GM18519 (cell line): ENCODE results near the gene ZNF407.

Source experiments
- ATAC-seq: cut with Tn5 transposase; IDR thresholded peaks from one replicate; pipeline ENCODE4 v1.9.1; 2021; ENCODE audit warnings: mild to moderate bottlenecking, moderate library complexity; ENCODE audit not compliant: unreplicated experiment, low FRiP score

Gene ZNF407

GRCh38 chr18:74914052-74914591, 316.5 kb downstream of the ZNF407 start:
- no peak for ATAC-seq

GRCh38 chr18:74914648-74915047, 317.0 kb downstream of the ZNF407 start:
- no peak for ATAC-seq

- ATAC-seq = no peak
These were observed 319.2 kb downstream of the ZNF407 start for GRCh38 chr18:74916773-74917393.

GRCh38 chr18:74918276-74918790, 320.7 kb downstream of the ZNF407 start:
- ATAC-seq = no peak

- ATAC-seq = no peak
These were observed 323.6 kb downstream of the ZNF407 start for GRCh38 chr18:74921057-74921820.

- no peak for ATAC-seq
These were observed 328.4 kb downstream of the ZNF407 start for GRCh38 chr18:74926051-74926450.

GRCh38 chr18:74928194-74928968, 330.7 kb downstream of the ZNF407 start:
- no peak for ATAC-seq

- ATAC-seq = no peak
These were observed 331.4 kb downstream of the ZNF407 start for GRCh38 chr18:74929110-74929509.

- no peak for ATAC-seq
These were observed 332.9 kb downstream of the ZNF407 start for GRCh38 chr18:74930616-74931015.

- no peak for ATAC-seq
These were observed 336.3 kb downstream of the ZNF407 start for GRCh38 chr18:74933930-74934329.

- ATAC-seq = no peak
These were observed 337.8 kb downstream of the ZNF407 start for GRCh38 chr18:74935434-74935833.

GRCh38 chr18:74936343-74936742, 338.7 kb downstream of the ZNF407 start:
- ATAC-seq = no peak

- no peak for ATAC-seq
These were observed 339.6 kb downstream of the ZNF407 start for GRCh38 chr18:74937291-74937690.

GRCh38 chr18:74940856-74941255, 343.2 kb downstream of the ZNF407 start:
- no peak for ATAC-seq

GRCh38 chr18:74942319-74942910, 344.7 kb downstream of the ZNF407 start:
- ATAC-seq = peak; percentile 84

- no peak for ATAC-seq
These were observed 347.0 kb downstream of the ZNF407 start for GRCh38 chr18:74944676-74945075.

GRCh38 chr18:74945774-74946545, 348.3 kb downstream of the ZNF407 start:
- no peak for ATAC-seq

GRCh38 chr18:74946646-74947375, 349.1 kb downstream of the ZNF407 start:
- ATAC-seq = no peak

GRCh38 chr18:74947417-74947816, 349.7 kb downstream of the ZNF407 start:
- ATAC-seq = no peak
